Right ventricle myocardium superior (tissue), 1 donor: ENCODE data around the gene NIM1K. TPM values are rescaled to one million over a fixed set of nuclear protein-coding genes. Genes with fewer than 3 reads are reported as not detected.

Experiments
- total RNA-seq: library from RNA; stranded (reverse); fragmentation: NEBNext Ultra II Directional; extraction: Animal tissue kit (Norgen Biotek cat#: 25700); gene quantifications from one replicate; pipeline ENCODE4 v1.2.1, GENCODE V29; 2021
- donor health status: DM: no; HTN: yes; CAD: no; lungs with severe emphysema.

The NIM1K gene
- total RNA-seq, 1 donor from 2014 or later = 0.22 TPM

Other genes starting within 250 kb of the NIM1K start
- gene ANXA2R, start 151.9 kb upstream of the NIM1K start, total RNA-seq = 0.94 TPM
- gene ZNF131, start 71.3 kb upstream of the NIM1K start, total RNA-seq = 11.3 TPM
- 21.6 TPM for gene HMGCS1, start 121.2 kb downstream of the NIM1K start, total RNA-seq
- gene CCL28, start 220.2 kb downstream of the NIM1K start, total RNA-seq = 0.81 TPM